ENCODE results near the gene DCLRE1B.

Gene DCLRE1B

GRCh38 chr1:113886417-113887401, 18.4 kb upstream of the DCLRE1B start:
- no peak for DNase-seq (ENCODE audit: low read depth)
- H3K4me3 ChIP-seq (ENCODE audit: control insufficient read depth, low read depth, low read length) = no peak overlapping the region
- no peak for TF ChIP-seq CTCF (conservative IDR thresholded peaks at IDR 0.05; ENCODE audit: control insufficient read depth, insufficient read depth, low read depth, low read length)

GRCh38 chr1:113887402-113888175, 17.5 kb upstream of the DCLRE1B start, which contains the start of gene BCL2L15:
BCL2L15 (minus strand) TSS chr1:113887581; CDS start chr1:113887375, 206 bp downstream.
- DNase-seq (ENCODE audit: low read depth) = no peak
- no peak for TF ChIP-seq CTCF (conservative IDR thresholded peaks at IDR 0.05; ENCODE audit: control insufficient read depth, insufficient read depth, low read depth, low read length)
- no peak within 1 kb of the TSS for H3K4me3 ChIP-seq (ENCODE audit: control insufficient read depth, low read depth, low read length)

GRCh38 chr1:113890816-113891215, 14.3 kb upstream of the DCLRE1B start:
- DNase-seq (ENCODE audit: low read depth) = no peak
- TF ChIP-seq CTCF (conservative IDR thresholded peaks at IDR 0.05; ENCODE audit: control insufficient read depth, insufficient read depth, low read depth, low read length) = no peak
- H3K4me3 ChIP-seq (ENCODE audit: control insufficient read depth, low read depth, low read length) = no peak overlapping the region

- no peak overlapping the region for H3K4me3 ChIP-seq (ENCODE audit: control insufficient read depth, low read depth, low read length)
- TF ChIP-seq CTCF (conservative IDR thresholded peaks at IDR 0.05; ENCODE audit: control insufficient read depth, insufficient read depth, low read depth, low read length) = no peak
- no peak for DNase-seq (ENCODE audit: low read depth)
These were observed 13.4 kb upstream of the DCLRE1B start for GRCh38 chr1:113891631-113892220.

GRCh38 chr1:113893267-113893666, 11.9 kb upstream of the DCLRE1B start:
- TF ChIP-seq CTCF (conservative IDR thresholded peaks at IDR 0.05; ENCODE audit: control insufficient read depth, insufficient read depth, low read depth, low read length) = no peak
- H3K4me3 ChIP-seq (ENCODE audit: control insufficient read depth, low read depth, low read length) = no peak overlapping the region
- no peak for DNase-seq (ENCODE audit: low read depth)

- H3K4me3 ChIP-seq (ENCODE audit: control insufficient read depth, low read depth, low read length) = no peak overlapping the region
- no peak for DNase-seq (ENCODE audit: low read depth)
- TF ChIP-seq CTCF (conservative IDR thresholded peaks at IDR 0.05; ENCODE audit: control insufficient read depth, insufficient read depth, low read depth, low read length) = no peak
These were observed 10.0 kb upstream of the DCLRE1B start for GRCh38 chr1:113895098-113895497.
